Neural cell (in vitro differentiated cells): Measurements from ENCODE around the gene COL27A1. TPM values are rescaled to one million over a fixed set of nuclear protein-coding genes. Genes with fewer than 3 reads are reported as not detected.

ENCODE experiments used
- H2AFZ ChIP-seq: fragments of 200-600, 300-800 bp; sonication (generic), shearing (Covaris generic); 2 replicates; pipeline ENCODE4 v1.6.0; 2014; ENCODE audit warnings: low read depth, mild to moderate bottlenecking, antibody characterized with exemption, low read length, moderate library complexity
- H3F3A ChIP-seq: fragments of 200-600 bp; shearing (Covaris generic); 2 replicates; pipeline ENCODE4 v1.6.1; 2016; ENCODE audit warnings: mild to moderate bottlenecking, moderate library complexity, mixed read lengths, antibody characterized with exemption, low read length; ENCODE audit not compliant: insufficient read depth, poor library complexity, severe bottlenecking
- H3K27ac ChIP-seq: fragments of 200-600, 300-800 bp; sonication (generic), shearing (Covaris generic); 2 replicates; pipeline ENCODE4 v1.5.1; 2014; ENCODE audit warnings: mild to moderate bottlenecking, low read length, moderate library complexity
- H3K27me3 ChIP-seq: fragments of 300-800, 200-600 bp; sonication (generic), shearing (Covaris generic); 2 replicates; pipeline ENCODE4 v1.6.0; 2014; ENCODE audit warnings: mild to moderate bottlenecking, low read depth, low read length, moderate library complexity; ENCODE audit not compliant: insufficient read depth
- H3K36me3 ChIP-seq: fragments of 300-800, 200-600 bp; sonication (generic), shearing (Covaris generic); 2 replicates; pipeline ENCODE4 v1.5.1; 2014; ENCODE audit warnings: mild to moderate bottlenecking, antibody characterized with exemption, low read length, moderate library complexity; ENCODE audit not compliant: insufficient read depth
- H3K4me2 ChIP-seq: fragments of 300-800, 200-600 bp; sonication (generic), shearing (Covaris generic); 2 replicates; pipeline ENCODE4 v1.6.0; 2014; ENCODE audit warnings: mild to moderate bottlenecking, low read length
- H3K4me3 ChIP-seq: fragments of 300-800, 200-600 bp; sonication (generic), shearing (Covaris generic); 2 replicates; pipeline ENCODE4 v1.5.1; 2014; ENCODE audit warnings: mild to moderate bottlenecking, low read length, moderate library complexity
- H3K79me2 ChIP-seq: fragments of 200-600 bp; shearing (Covaris generic); replicated peaks from 2 replicates; pipeline ENCODE4 v1.6.0; 2014; ENCODE audit warnings: mild to moderate bottlenecking, low read length, moderate library complexity; ENCODE audit not compliant: insufficient read depth
- H3K9ac ChIP-seq: fragments of 300-800, 200-600 bp; sonication (generic), shearing (Covaris generic); 2 replicates; pipeline ENCODE4 v1.6.1; 2016; ENCODE audit warnings: mild to moderate bottlenecking, low read length, mixed read lengths
- H3K9me2 ChIP-seq: fragments of 200-600 bp; shearing (Covaris generic); 2 replicates; pipeline ENCODE4 v1.6.1; 2016; ENCODE audit warnings: mild to moderate bottlenecking, low read length, mixed read lengths; ENCODE audit not compliant: insufficient read depth
- H3K9me3 ChIP-seq: fragments of 200-600, 300-800 bp; sonication (generic), shearing (Covaris generic); 2 replicates; pipeline ENCODE4 v1.6.1; 2016; ENCODE audit warnings: mild to moderate bottlenecking, mixed run types, low read length, moderate library complexity, mixed read lengths
- H4K20me1 ChIP-seq: fragments of 200-600 bp; shearing (Covaris generic); 2 replicates; pipeline ENCODE4 v1.6.1; 2016; ENCODE audit warnings: mild to moderate bottlenecking, mixed run types; ENCODE audit not compliant: insufficient read depth
- EP300 ChIP-seq: fragments of 450-650 bp; conservative IDR thresholded peaks from 2 replicates; pipeline ENCODE4 v1.6.1; 2014; ENCODE audit warnings: antibody characterized with exemption, mild to moderate bottlenecking, moderate library complexity; ENCODE audit not compliant: poor library complexity, severe bottlenecking
- EZH2 ChIP-seq: fragments of 200-600, 300-800 bp; shearing (Covaris generic), sonication (generic); IDR thresholded peaks from 2 replicates; pipeline ENCODE4 v1.6.1; 2014; ENCODE audit warnings: antibody characterized with exemption, low read length, borderline replicate concordance, mild to moderate bottlenecking; ENCODE audit not compliant: insufficient read depth, poor library complexity, severe bottlenecking
- MXI1 ChIP-seq: fragments of 450-650 bp; conservative IDR thresholded peaks from 2 replicates; pipeline ENCODE4 v1.6.1; 2014; ENCODE audit warnings: antibody characterized with exemption, mild to moderate bottlenecking; ENCODE audit not compliant: poor library complexity, severe bottlenecking
- POLR2AphosphoS5 ChIP-seq: IDR thresholded peaks from 2 replicates; pipeline ENCODE4 v1.6.1; 2012
- RAD21 ChIP-seq: fragments of 450-650 bp; conservative IDR thresholded peaks from 2 replicates; pipeline ENCODE4 v1.6.1; 2014; ENCODE audit warnings: antibody characterized with exemption, mild to moderate bottlenecking, moderate library complexity
- REST ChIP-seq: IDR thresholded peaks from 2 replicates; pipeline ENCODE4 v1.6.1; 2012; ENCODE audit warnings: borderline replicate concordance
- SMC3 ChIP-seq: fragments of 450-650 bp; conservative IDR thresholded peaks from 2 replicates; pipeline ENCODE4 v1.6.1; 2014; ENCODE audit warnings: antibody characterized with exemption, mild to moderate bottlenecking, moderate library complexity; ENCODE audit not compliant: poor library complexity
- TAF1 ChIP-seq: IDR thresholded peaks from 2 replicates; pipeline ENCODE4 v1.6.1; 2012; ENCODE audit warnings: low read depth
- polyA plus RNA-seq: library from polyadenylated mRNA; depleted of rRNA; stranded (reverse); fragments of >200 nt; gene quantifications from 2 replicates; pipeline ENCODE4 v1.2.3, GENCODE V29; 2014
- TF ChIP-seq, protein P1 (sequence below): fragments of 450-650 bp; IDR thresholded peaks from 2 replicates; pipeline ENCODE4 v1.5.1; 2014; ENCODE audit warnings: antibody characterized with exemption, mild to moderate bottlenecking, moderate library complexity; ENCODE audit not compliant: poor library complexity, severe bottlenecking

The COL27A1 gene
- polyA plus RNA-seq, 1 donor from 2014 or later: 0.25 TPM

- no peak for TF ChIP-seq SMC3
- TF ChIP-seq POLR2AphosphoS5: no peak
- TF ChIP-seq RAD21: peak; percentile 26
Measured at GRCh38 chr9:114108016-114108833, 47.1 kb upstream of the COL27A1 start (continued).

- no peaks in the 10 kb centered on the region for H3K9me2 ChIP-seq
- no peaks in the 10 kb centered on the region for H3K27me3 ChIP-seq
- no peaks in the 10 kb centered on the region for H3K9me3 ChIP-seq
- H3K9ac ChIP-seq: no peak overlapping the region
- no peaks in the 10 kb centered on the region for H3K36me3 ChIP-seq
- no peak overlapping the region for H3K27ac ChIP-seq
- no peak overlapping the region for H3K4me3 ChIP-seq
- H3K79me2 ChIP-seq: no peaks in the 10 kb centered on the region
- no peaks in the 10 kb centered on the region for H3F3A ChIP-seq
- H2AFZ ChIP-seq: no peak overlapping the region
- no peaks in the 10 kb centered on the region for H4K20me1 ChIP-seq
- no peak for TF ChIP-seq POLR2AphosphoS5
- TF ChIP-seq, protein P1, sequence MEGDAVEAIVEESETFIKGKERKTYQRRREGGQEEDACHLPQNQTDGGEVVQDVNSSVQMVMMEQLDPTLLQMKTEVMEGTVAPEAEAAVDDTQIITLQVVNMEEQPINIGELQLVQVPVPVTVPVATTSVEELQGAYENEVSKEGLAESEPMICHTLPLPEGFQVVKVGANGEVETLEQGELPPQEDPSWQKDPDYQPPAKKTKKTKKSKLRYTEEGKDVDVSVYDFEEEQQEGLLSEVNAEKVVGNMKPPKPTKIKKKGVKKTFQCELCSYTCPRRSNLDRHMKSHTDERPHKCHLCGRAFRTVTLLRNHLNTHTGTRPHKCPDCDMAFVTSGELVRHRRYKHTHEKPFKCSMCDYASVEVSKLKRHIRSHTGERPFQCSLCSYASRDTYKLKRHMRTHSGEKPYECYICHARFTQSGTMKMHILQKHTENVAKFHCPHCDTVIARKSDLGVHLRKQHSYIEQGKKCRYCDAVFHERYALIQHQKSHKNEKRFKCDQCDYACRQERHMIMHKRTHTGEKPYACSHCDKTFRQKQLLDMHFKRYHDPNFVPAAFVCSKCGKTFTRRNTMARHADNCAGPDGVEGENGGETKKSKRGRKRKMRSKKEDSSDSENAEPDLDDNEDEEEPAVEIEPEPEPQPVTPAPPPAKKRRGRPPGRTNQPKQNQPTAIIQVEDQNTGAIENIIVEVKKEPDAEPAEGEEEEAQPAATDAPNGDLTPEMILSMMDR: no peak
- TF ChIP-seq EP300: no peak
- no peak for TF ChIP-seq EZH2
- TF ChIP-seq RAD21: no peak
- TF ChIP-seq SMC3: no peak
- TF ChIP-seq MXI1: no peak
- TF ChIP-seq REST: no peak
- TF ChIP-seq TAF1: no peak
- H3K4me2 ChIP-seq: no peak overlapping the region
Measured at GRCh38 chr9:114109124-114109523, 46.2 kb upstream of the COL27A1 start.

- Histone ChIP-seq H3K9ac (no peak overlapping the region), H3K79me2 (no peaks in the 10 kb centered on the region), H3K4me2 (no peak overlapping the region), H4K20me1 (no peaks in the 10 kb centered on the region), H3K27me3 (no peaks in the 10 kb centered on the region), H2AFZ (no peak overlapping the region), H3K36me3 (no peaks in the 10 kb centered on the region), H3F3A (no peaks in the 10 kb centered on the region), H3K4me3 (no peak overlapping the region), H3K9me2 (no peaks in the 10 kb centered on the region), H3K27ac (no peak overlapping the region), H3K9me3 (no peaks in the 10 kb centered on the region)
- TF ChIP-seq EP300 (no peak), EZH2 (no peak), SMC3 (no peak), MXI1 (no peak), POLR2AphosphoS5 (no peak), RAD21 (no peak), REST (no peak), TAF1 (no peak)
- TF ChIP-seq, protein P1: no peak
Measured at GRCh38 chr9:114110180-114110579, 45.2 kb upstream of the COL27A1 start.
